Spleen (tissue), 11 donors: ENCODE data around the gene UBR7. TPM values are rescaled to one million over a fixed set of nuclear protein-coding genes. Genes with fewer than 3 reads are reported as not detected.
A peak's percentile ranks its signal among the peaks of the same experiment; 100 is the strongest.

ENCODE experiments used
- DNase-seq: peaks from one replicate; pipeline ENCODE4 v3.0.0-alpha.2; 2020
- H3K27ac ChIP-seq, 8 donors: fragments of 200-600 bp; sonication (generic) in 7 of 8; 1 replicate in 4 of 8; 2 replicates in 4 of 8; pipeline versions ENCODE4 v1.5.0 to v1.8.0; 2016 to 2021; ENCODE audit warnings: inconsistent platforms in 4 of 8, mild to moderate bottlenecking in 4 of 8, moderate library complexity in 1 of 8
- H3K27me3 ChIP-seq, 7 donors: fragments of 200-600 bp; sonication (generic) in 6 of 7; replicated peaks in 1 of 7; 1 replicate in 4 of 7; 2 replicates in 3 of 7; pipeline versions ENCODE4 v1.5.0 to v1.8.0; 2016 to 2021; ENCODE audit warnings: inconsistent platforms in 3 of 7, mild to moderate bottlenecking in 1 of 7
- H3K36me3 ChIP-seq, 6 donors: fragments of 200-600 bp; sonication (generic) in 5 of 6; 1 replicate in 4 of 6; 2 replicates in 2 of 6; pipeline versions ENCODE4 v1.5.0 to v1.8.0; 2016 to 2021; ENCODE audit warnings: inconsistent platforms in 2 of 6
- H3K4me1 ChIP-seq, 6 donors: fragments of 200-600 bp; sonication (generic) in 5 of 6; 1 replicate in 3 of 6; 2 replicates in 3 of 6; pipeline versions ENCODE4 v1.5.0 to v1.8.0; 2016 to 2021; ENCODE audit warnings: inconsistent platforms in 3 of 6
- H3K4me3 ChIP-seq, 8 donors: fragments of 200-600 bp; sonication (generic) in 7 of 8; 1 replicate in 4 of 8; 2 replicates in 4 of 8; pipeline versions ENCODE4 v1.5.0 to v1.8.0; 2016 to 2021; ENCODE audit warnings: inconsistent platforms in 4 of 8, mild to moderate bottlenecking in 4 of 8, moderate library complexity in 2 of 8
- H3K9me3 ChIP-seq, 8 donors: fragments of 200-600 bp; sonication (generic) in 7 of 8; 1 replicate in 4 of 8; 2 replicates in 4 of 8; pipeline versions ENCODE4 v1.5.0 to v1.8.0; 2016 to 2021; ENCODE audit warnings: inconsistent platforms in 4 of 8
- POLR2A ChIP-seq, 3 donors: fragments of 450-650 bp; IDR thresholded peaks; one replicate each; pipeline ENCODE4 v1.5.1; 2017; ENCODE audit warnings: antibody characterized with exemption in 3 of 3, mild to moderate bottlenecking in 1 of 3
- POLR2AphosphoS5 ChIP-seq, 3 donors: sonication (generic); formaldehyde crosslinking; IDR thresholded peaks; one replicate each; pipeline ENCODE4 v1.5.1; 2017; ENCODE audit warnings: antibody characterized with exemption in 3 of 3
- WGBS, 5 donors: extraction: QIAGEN DNeasy Blood & Tissue Kit in 3 of 5; methylation state at CpG; one replicate each; pipeline versions ENCODE4 v1.1.5 to v1.1.7; 2013 to 2018; 5-methylcytosine and 5-hydroxymethylcytosine counted together
- intact Hi-C: fragments of 100-400 bp; cut with DNase I; formaldehyde crosslinking; loops from one replicate; pipeline ENCODE4 v1.15.0; 2023; ENCODE audit warnings: low total_unique reads
- polyA plus RNA-seq, 3 donors: library from polyadenylated mRNA; stranded (reverse); fragments of 200-250 nt; gene quantifications; one replicate each; pipeline ENCODE4 v1.2.1, GENCODE V29; 2013
- total RNA-seq, 7 donors: library from RNA; depleted of rRNA in 3 of 7; stranded (reverse); fragments of >200 nt in 3 of 7; fragmentation: NEBNext Ultra II Directional in 4 of 7; extraction: Animal tissue kit (Norgen Biotek cat#: 25700) in 4 of 7; gene quantifications; one replicate each; pipeline versions ENCODE4 v1.1.0 to v1.2.1, GENCODE V29; 2016 to 2021
- TF ChIP-seq, protein P1 (sequence below), 11 experiments: fragments of 200-600 bp in 7 of 11; fragments of 450-650 bp in 4 of 11; sonication (generic) in 4 of 11; IDR thresholded peaks in 8 of 11; conservative IDR thresholded peaks in 3 of 11; 1 replicate in 7 of 11; 2 replicates in 4 of 11; pipeline versions ENCODE4 v1.4.0 to v1.8.0; 2016 to 2021; ENCODE audit warnings: antibody characterized with exemption in 11 of 11, inconsistent platforms in 4 of 11, mild to moderate bottlenecking in 1 of 11
- donor health status: healthy with polysubstance abuse.
- donor health status: DM: no; HTN: no; CAD: no; lungs with moderate emphysema.
- donor health status: DM: no; HTN: no; CAD: no.
- donor health status: Bipolar disorder and iron deficiency.
- donor health status: healthy.
- donor health status: DM: no; HTN: no; CAD: no.
- donor health status: DM: yes; HTN: yes; CAD: no.

The UBR7 gene
- total and polyA plus RNA-seq, 10 donors: 9.7 to 39.7 (median 18.6) TPM

DNA sequence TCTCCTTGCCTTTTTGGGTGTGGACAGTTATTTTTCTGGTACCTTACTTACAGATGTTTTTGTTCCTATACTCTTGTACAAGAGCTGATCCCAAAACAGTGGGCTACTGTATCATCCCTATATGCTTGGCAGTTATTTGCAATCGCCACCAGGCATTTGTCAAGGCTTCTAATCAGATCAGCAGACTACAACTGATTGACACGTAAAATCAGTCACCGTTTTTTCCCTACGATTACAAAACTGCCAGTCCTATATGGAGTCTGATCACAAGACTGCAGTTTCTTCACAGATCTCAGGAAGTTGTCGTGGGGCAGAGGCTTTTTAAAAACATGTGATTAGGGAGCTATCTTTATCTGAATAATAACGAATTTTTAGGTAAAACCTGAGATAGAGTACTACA is 20.6 kb upstream of the UBR7 start:
- 46 to 77% (median 64%) methylated on average over 6 of the region's 6 CpGs for WGBS, 5 donors
- Histone ChIP-seq H3K9me3 (no peaks in the 10 kb centered on the region), H3K4me3 (peak overlapping the region in 2 of 8 donors; percentile 82 to 97), H3K36me3 (peaks cover 0 to 57% (median 9%) of the 10 kb centered on the region in 6 donors), H3K27me3 (no peaks in the 10 kb centered on the region), H3K27ac (peak overlapping the region in 4 of 8 donors; percentile 96 to 99 (median 98)), H3K4me1 (peaks cover 19 to 50% (median 40%) of the 10 kb centered on the region in 6 donors)
- TF ChIP-seq, protein P1, sequence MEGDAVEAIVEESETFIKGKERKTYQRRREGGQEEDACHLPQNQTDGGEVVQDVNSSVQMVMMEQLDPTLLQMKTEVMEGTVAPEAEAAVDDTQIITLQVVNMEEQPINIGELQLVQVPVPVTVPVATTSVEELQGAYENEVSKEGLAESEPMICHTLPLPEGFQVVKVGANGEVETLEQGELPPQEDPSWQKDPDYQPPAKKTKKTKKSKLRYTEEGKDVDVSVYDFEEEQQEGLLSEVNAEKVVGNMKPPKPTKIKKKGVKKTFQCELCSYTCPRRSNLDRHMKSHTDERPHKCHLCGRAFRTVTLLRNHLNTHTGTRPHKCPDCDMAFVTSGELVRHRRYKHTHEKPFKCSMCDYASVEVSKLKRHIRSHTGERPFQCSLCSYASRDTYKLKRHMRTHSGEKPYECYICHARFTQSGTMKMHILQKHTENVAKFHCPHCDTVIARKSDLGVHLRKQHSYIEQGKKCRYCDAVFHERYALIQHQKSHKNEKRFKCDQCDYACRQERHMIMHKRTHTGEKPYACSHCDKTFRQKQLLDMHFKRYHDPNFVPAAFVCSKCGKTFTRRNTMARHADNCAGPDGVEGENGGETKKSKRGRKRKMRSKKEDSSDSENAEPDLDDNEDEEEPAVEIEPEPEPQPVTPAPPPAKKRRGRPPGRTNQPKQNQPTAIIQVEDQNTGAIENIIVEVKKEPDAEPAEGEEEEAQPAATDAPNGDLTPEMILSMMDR (IDR thresholded peaks at IDR 0.05 in 8 of 11, conservative IDR thresholded peaks at IDR 0.05 in 3 of 11): no peak
- TF ChIP-seq POLR2A (IDR thresholded peaks at IDR 0.05) (no peak), POLR2AphosphoS5 (IDR thresholded peaks at IDR 0.05) (no peak)
- intact Hi-C loops: no loop called here
- no peak for DNase-seq

DNA sequence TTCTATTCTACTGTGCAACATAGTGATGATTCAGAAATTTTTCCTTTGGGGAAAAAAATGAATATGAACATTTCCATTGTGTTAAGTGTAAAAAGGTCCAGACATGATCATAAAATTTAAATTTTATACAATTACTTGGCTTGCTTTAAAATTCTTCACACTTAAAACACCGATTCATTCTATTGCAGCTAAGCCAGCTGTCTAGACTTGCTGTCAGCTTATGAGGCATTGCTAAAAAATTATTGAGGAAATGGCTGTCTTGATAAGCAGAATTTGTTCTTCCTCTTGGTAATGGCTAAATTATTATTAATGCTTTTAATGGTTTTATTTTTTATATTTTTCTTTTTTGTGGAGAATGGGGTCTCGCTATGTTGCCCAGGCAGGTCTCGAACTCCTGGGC is 20.1 kb upstream of the UBR7 start:
- Histone ChIP-seq H3K4me1 (peaks cover 19 to 50% (median 40%) of the 10 kb centered on the region in 6 donors), H3K4me3 (no peak overlapping the region), H3K27ac (no peak overlapping the region), H3K9me3 (no peaks in the 10 kb centered on the region), H3K36me3 (peaks cover 0 to 55% (median 8%) of the 10 kb centered on the region in 6 donors), H3K27me3 (no peaks in the 10 kb centered on the region)
- 87 to 95% (median 91%) methylated on average over 3 of the region's 3 CpGs for WGBS, 5 donors
- DNase-seq: no peak
- TF ChIP-seq POLR2A (IDR thresholded peaks at IDR 0.05): no peak
- TF ChIP-seq, protein P1 (IDR thresholded peaks at IDR 0.05 in 8 of 11, conservative IDR thresholded peaks at IDR 0.05 in 3 of 11): no peak
- no peak for TF ChIP-seq POLR2AphosphoS5 (IDR thresholded peaks at IDR 0.05)
- intact Hi-C loops: no loop called here

DNA sequence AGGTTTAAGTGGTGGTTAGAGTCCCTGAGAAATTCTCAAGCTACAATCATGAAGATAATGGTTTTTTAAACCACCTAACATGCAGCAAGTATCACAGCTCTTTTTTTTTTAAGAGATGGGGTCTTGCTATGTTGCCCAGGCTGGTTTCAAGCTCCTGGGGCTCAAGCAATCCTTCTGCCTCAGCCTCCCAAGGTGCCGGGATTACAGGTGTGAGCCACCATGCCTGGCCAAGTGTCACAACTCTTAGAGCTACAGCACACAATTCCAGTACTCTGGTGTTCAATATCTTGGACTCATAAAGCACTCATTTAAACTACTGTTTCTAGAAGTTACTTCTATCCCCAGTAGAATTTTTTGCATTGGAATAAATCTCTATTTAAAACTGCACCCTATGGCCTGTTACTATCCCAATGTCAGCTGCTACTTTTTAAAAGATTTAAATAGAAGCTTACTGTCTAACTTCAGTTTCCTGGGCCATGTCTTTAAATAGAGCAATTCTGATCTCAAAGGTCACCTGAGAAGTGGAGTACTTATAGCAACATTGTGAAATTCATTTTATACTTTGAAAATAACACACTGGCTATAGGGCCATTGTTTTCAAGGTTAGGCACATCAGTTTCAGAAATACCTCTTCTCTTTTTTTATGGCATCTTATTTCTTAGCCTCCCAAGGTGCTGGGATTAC is 11.6 kb upstream of the UBR7 start:
- 92 to 100% (median 100%) methylated on average over 1 of the region's 1 CpG for WGBS, 5 donors
- intact Hi-C loops: no loop called here
- no peak for DNase-seq
- Histone ChIP-seq H3K4me3 (no peak overlapping the region), H3K36me3 (peaks cover 0 to 31% (median 0%) of the 10 kb centered on the region in 6 donors), H3K9me3 (no peaks in the 10 kb centered on the region), H3K27me3 (no peaks in the 10 kb centered on the region), H3K27ac (no peak overlapping the region), H3K4me1 (no peaks in the 10 kb centered on the region)
- no peak for TF ChIP-seq POLR2AphosphoS5 (IDR thresholded peaks at IDR 0.05)
- TF ChIP-seq, protein P1 (IDR thresholded peaks at IDR 0.05 in 8 of 11, conservative IDR thresholded peaks at IDR 0.05 in 3 of 11): no peak
- no peak for TF ChIP-seq POLR2A (IDR thresholded peaks at IDR 0.05)

DNA sequence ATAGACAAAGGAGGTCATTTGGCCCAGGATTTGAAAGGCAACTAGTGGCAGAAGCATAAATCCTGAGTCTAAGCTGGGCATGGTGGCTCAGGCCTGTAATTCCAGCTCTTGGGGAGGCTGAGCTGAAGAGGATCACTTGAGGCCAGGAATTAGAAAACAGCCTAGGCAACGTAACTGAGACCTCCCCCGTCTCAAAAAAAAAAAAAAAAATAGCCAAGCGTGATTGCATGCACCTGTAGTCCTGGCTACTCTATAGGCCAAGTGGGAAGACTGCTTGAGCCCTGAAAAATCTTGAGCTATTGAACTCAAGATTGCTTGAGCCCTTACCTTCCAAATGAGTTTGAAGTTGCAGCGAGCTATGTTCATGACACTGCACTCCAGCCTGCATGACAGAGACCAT is 8.0 kb upstream of the UBR7 start:
- peaks cover 0 to 23% (median 0%) of the 10 kb centered on the region in 6 donors for H3K36me3 ChIP-seq
- peaks cover 0 to 8% (median 0%) of the 10 kb centered on the region in 6 donors for H3K4me1 ChIP-seq
- H3K27ac ChIP-seq: no peak overlapping the region
- no peaks in the 10 kb centered on the region for H3K27me3 ChIP-seq
- H3K4me3 ChIP-seq: no peak overlapping the region
- WGBS, 5 donors: 78 to 95% (median 94%) methylated on average over 4 of the region's 4 CpGs
- DNase-seq: no peak
- H3K9me3 ChIP-seq: no peaks in the 10 kb centered on the region
- intact Hi-C loops: no loop called here
- no peak for TF ChIP-seq POLR2AphosphoS5 (IDR thresholded peaks at IDR 0.05)
